Liver (tissue), 3 donors: ENCODE results near the gene METTL21C.

Experiments
- TAF1 ChIP-seq: conservative IDR thresholded peaks from 2 replicates; pipeline ENCODE4 v1.6.1; 2016; ENCODE audit warnings: antibody characterized with exemption, mild to moderate bottlenecking
- TF ChIP-seq, protein P1 (sequence below): fragments of 150-350 bp; IDR thresholded peaks from 2 replicates; pipeline ENCODE4 v1.5.1; 2017; ENCODE audit warnings: improper control_type of control experiment, low read depth, low read length; ENCODE audit not compliant: missing input control
- TF ChIP-seq, protein P2 (sequence below): IDR thresholded peaks from 2 replicates; pipeline ENCODE4 v1.6.1; 2016; ENCODE audit warnings: antibody characterized with exemption
- TF ChIP-seq, protein P3 (sequence below): IDR thresholded peaks from 2 replicates; pipeline ENCODE4 v1.6.1; 2016; ENCODE audit warnings: antibody characterized with exemption
- donor health status: healthy.
- donor health status: healthy.

DNA sequence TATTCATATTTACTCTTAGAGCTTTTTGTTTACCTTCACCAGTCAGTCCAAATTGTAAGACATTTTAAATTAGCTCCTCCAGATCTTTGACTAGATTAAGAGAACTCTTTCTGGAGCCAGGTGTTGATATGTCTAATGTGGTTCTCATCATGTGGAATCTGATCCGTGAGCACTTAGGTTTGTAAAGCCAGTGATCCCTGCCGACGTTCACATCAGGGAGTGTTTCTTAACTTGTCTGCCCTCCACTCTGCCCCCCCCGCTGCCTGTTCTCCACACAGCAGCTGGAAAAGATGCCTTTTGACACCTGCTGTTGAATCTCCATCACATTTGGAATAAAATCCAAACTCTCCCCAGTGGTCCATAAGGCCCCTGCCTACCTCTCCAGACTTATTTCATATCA, 17.7 kb downstream of the METTL21C start:
- TF ChIP-seq, protein P1, sequence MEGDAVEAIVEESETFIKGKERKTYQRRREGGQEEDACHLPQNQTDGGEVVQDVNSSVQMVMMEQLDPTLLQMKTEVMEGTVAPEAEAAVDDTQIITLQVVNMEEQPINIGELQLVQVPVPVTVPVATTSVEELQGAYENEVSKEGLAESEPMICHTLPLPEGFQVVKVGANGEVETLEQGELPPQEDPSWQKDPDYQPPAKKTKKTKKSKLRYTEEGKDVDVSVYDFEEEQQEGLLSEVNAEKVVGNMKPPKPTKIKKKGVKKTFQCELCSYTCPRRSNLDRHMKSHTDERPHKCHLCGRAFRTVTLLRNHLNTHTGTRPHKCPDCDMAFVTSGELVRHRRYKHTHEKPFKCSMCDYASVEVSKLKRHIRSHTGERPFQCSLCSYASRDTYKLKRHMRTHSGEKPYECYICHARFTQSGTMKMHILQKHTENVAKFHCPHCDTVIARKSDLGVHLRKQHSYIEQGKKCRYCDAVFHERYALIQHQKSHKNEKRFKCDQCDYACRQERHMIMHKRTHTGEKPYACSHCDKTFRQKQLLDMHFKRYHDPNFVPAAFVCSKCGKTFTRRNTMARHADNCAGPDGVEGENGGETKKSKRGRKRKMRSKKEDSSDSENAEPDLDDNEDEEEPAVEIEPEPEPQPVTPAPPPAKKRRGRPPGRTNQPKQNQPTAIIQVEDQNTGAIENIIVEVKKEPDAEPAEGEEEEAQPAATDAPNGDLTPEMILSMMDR: no peak
- TF ChIP-seq, protein P2, sequence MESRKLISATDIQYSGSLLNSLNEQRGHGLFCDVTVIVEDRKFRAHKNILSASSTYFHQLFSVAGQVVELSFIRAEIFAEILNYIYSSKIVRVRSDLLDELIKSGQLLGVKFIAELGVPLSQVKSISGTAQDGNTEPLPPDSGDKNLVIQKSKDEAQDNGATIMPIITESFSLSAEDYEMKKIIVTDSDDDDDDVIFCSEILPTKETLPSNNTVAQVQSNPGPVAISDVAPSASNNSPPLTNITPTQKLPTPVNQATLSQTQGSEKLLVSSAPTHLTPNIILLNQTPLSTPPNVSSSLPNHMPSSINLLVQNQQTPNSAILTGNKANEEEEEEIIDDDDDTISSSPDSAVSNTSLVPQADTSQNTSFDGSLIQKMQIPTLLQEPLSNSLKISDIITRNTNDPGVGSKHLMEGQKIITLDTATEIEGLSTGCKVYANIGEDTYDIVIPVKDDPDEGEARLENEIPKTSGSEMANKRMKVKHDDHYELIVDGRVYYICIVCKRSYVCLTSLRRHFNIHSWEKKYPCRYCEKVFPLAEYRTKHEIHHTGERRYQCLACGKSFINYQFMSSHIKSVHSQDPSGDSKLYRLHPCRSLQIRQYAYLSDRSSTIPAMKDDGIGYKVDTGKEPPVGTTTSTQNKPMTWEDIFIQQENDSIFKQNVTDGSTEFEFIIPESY: no peak
- no peak for TF ChIP-seq TAF1
- TF ChIP-seq, protein P3, sequence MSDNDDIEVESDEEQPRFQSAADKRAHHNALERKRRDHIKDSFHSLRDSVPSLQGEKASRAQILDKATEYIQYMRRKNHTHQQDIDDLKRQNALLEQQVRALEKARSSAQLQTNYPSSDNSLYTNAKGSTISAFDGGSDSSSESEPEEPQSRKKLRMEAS: no peak
